DND-41 (cell line): ENCODE results near the gene EFCC1.

Experiments
- ATAC-seq: fragments of 200-7000 bp; cut with Tn5 transposase; 3 replicates; pipeline ENCODE4 v1.9.1; 2021; ENCODE audit warnings: low read depth; ENCODE audit not compliant: insufficient read depth
- DNase-seq: peaks from one replicate; pipeline ENCODE4 v3.0.0-alpha.2; 2020
- H2AFZ ChIP-seq: 2 replicates; pipeline ENCODE4 v1.6.0; 2012; ENCODE audit warnings: low read depth, low read length
- H3K27ac ChIP-seq: 2 replicates; pipeline ENCODE4 v1.5.1; 2012; ENCODE audit warnings: low read length, inconsistent platforms
- H3K27me3 ChIP-seq: fragments of 200-600 bp; sonication (generic); 2 replicates; pipeline ENCODE4 v1.6.0; 2012; ENCODE audit warnings: low read length, mild to moderate bottlenecking, inconsistent platforms; ENCODE audit not compliant: insufficient read depth, poor library complexity
- H3K36me3 ChIP-seq: 2 replicates; pipeline ENCODE4 v1.5.1; 2012; ENCODE audit warnings: low read length, inconsistent platforms; ENCODE audit not compliant: insufficient read depth
- H3K4me1 ChIP-seq: 2 replicates; pipeline ENCODE4 v1.5.1; 2012; ENCODE audit warnings: mild to moderate bottlenecking, low read length; ENCODE audit not compliant: insufficient read depth
- H3K4me2 ChIP-seq: 2 replicates; pipeline ENCODE4 v1.6.0; 2012; ENCODE audit warnings: mild to moderate bottlenecking, moderate library complexity, low read length, inconsistent platforms; ENCODE audit not compliant: insufficient read depth
- H3K4me3 ChIP-seq, 2 experiments: fragments of 200-600 bp in 1 of 2; shearing (Covaris generic) in 1 of 2; 2 replicates each; pipeline ENCODE4 v1.5.1; 2012 to 2016; ENCODE audit warnings: inconsistent platforms in 2 of 2, low read length in 2 of 2, mild to moderate bottlenecking in 2 of 2, low read depth in 1 of 2, moderate library complexity in 1 of 2
- H3K79me2 ChIP-seq: 2 replicates; pipeline ENCODE4 v1.6.0; 2012; ENCODE audit warnings: low read length, inconsistent platforms; ENCODE audit not compliant: insufficient read depth
- H3K9ac ChIP-seq: 2 replicates; pipeline ENCODE4 v1.6.0; 2012; ENCODE audit warnings: low read depth, mild to moderate bottlenecking, inconsistent platforms, low read length, moderate library complexity
- H3K9me3 ChIP-seq: 2 replicates; pipeline ENCODE4 v1.5.1; 2012; ENCODE audit warnings: low read length, moderate library complexity, mild to moderate bottlenecking, inconsistent platforms; ENCODE audit not compliant: insufficient read depth, severe bottlenecking
- H4K20me1 ChIP-seq: 2 replicates; pipeline ENCODE4 v1.6.0; 2012; ENCODE audit warnings: low read length; ENCODE audit not compliant: insufficient read depth
- CTCF ChIP-seq: IDR thresholded peaks from 2 replicates; pipeline ENCODE4 v1.5.1; 2012; ENCODE audit warnings: borderline replicate concordance, low read length, moderate library complexity, mild to moderate bottlenecking; ENCODE audit not compliant: poor library complexity, severe bottlenecking; ENCODE audit errors: extremely low read depth
- EZH2 ChIP-seq: IDR thresholded peaks from 3 replicates; pipeline ENCODE4 v1.6.1; 2012; ENCODE audit warnings: borderline replicate concordance, low read depth, mild to moderate bottlenecking, moderate library complexity, low read length, inconsistent platforms; ENCODE audit not compliant: severe bottlenecking

The EFCC1 gene

GRCh38 chr3:129051871-129052340, 50.8 kb downstream of the EFCC1 start:
- Histone ChIP-seq H2AFZ (no peak overlapping the region), H3K9ac (no peak overlapping the region), H3K9me3 (peaks cover 3% of the 10 kb centered on the region), H3K27me3 (no peaks in the 10 kb centered on the region), H3K79me2 (no peaks in the 10 kb centered on the region), H3K4me3 (no peak overlapping the region), H3K4me1 (peaks cover 10% of the 10 kb centered on the region), H3K36me3 (no peaks in the 10 kb centered on the region), H4K20me1 (no peaks in the 10 kb centered on the region), H3K27ac (no peak overlapping the region), H3K4me2 (no peak overlapping the region)
- TF ChIP-seq CTCF = no peak
- TF ChIP-seq EZH2 = no peak
- no peak for DNase-seq
- no peak for ATAC-seq

- DNase-seq (no peak), ATAC-seq (no peak)
- Histone ChIP-seq H3K4me3 (no peak overlapping the region), H3K27ac (no peak overlapping the region), H3K4me1 (peaks cover 10% of the 10 kb centered on the region), H3K9ac (peak overlapping the region; percentile 51; the same call in 1 of the 2 replicates), H3K36me3 (no peaks in the 10 kb centered on the region), H2AFZ (no peak overlapping the region), H4K20me1 (no peaks in the 10 kb centered on the region), H3K27me3 (no peaks in the 10 kb centered on the region), H3K79me2 (no peaks in the 10 kb centered on the region), H3K4me2 (peak overlapping the region; percentile 73; the same call in 1 of the 2 replicates), H3K9me3 (peaks cover 3% of the 10 kb centered on the region)
- TF ChIP-seq EZH2 (no peak), CTCF (no peak)
Observed at GRCh38 chr3:129052675-129053074, 51.6 kb downstream of the EFCC1 start.

- Histone ChIP-seq H3K4me1 (peaks cover 10% of the 10 kb centered on the region), H3K36me3 (no peaks in the 10 kb centered on the region), H3K4me2 (no peak overlapping the region), H3K27me3 (no peaks in the 10 kb centered on the region), H3K27ac (no peak overlapping the region), H2AFZ (peak overlapping the region; percentile 48; the same call in 1 of the 2 replicates), H4K20me1 (no peaks in the 10 kb centered on the region), H3K9me3 (no peaks in the 10 kb centered on the region), H3K79me2 (no peaks in the 10 kb centered on the region), H3K4me3 (no peak overlapping the region), H3K9ac (no peak overlapping the region)
- ATAC-seq (no peak), DNase-seq (no peak)
- TF ChIP-seq CTCF (no peak), EZH2 (no peak)
Observed at GRCh38 chr3:129054605-129055104, 53.6 kb downstream of the EFCC1 start.
